Right ventricle myocardium superior (tissue), 1 donor: ENCODE data around the gene PMM2. TPM values are rescaled to one million over a fixed set of nuclear protein-coding genes. Genes with fewer than 3 reads are reported as not detected.
A peak's percentile ranks its signal among the peaks of the same experiment; 100 is the strongest.
"Not testable (repeated sequence)": the region's sequence is repeated elsewhere in the genome, so short reads cannot be mapped to it uniquely, and the experiment has no call there.

Source experiments
- ATAC-seq: fragments of 200-7000 bp; cut with Tn5 transposase; one replicate; pipeline ENCODE4 v1.9.1; 2020; ENCODE audit warnings: mild to moderate bottlenecking; ENCODE audit not compliant: poor library complexity
- DNase-seq: peaks from one replicate; pipeline ENCODE4 v3.0.0-alpha.2; 2020
- intact Hi-C: fragments of 100-400 bp; cut with DNase I; formaldehyde crosslinking; loops from one replicate; pipeline ENCODE4 v1.11.2; 2022
- long read RNA-seq: library from polyadenylated mRNA; unstranded; transcript quantifications from one replicate; pipeline ENCODE4 v2.0.0, GENCODE V29; 2021
- total RNA-seq: library from RNA; stranded (reverse); fragmentation: NEBNext Ultra II Directional; extraction: Animal tissue kit (Norgen Biotek cat#: 25700); gene quantifications from one replicate; pipeline ENCODE4 v1.2.1, GENCODE V29; 2021
- donor health status: DM: no; HTN: yes; CAD: no; lungs with severe emphysema.

Gene PMM2
- total RNA-seq, result 14.9 TPM
- long read RNA-seq, transcript PMM2-201 (8 exons, 2,313 nt), result major isoform, 18 of 25 reads
- long read RNA-seq, partial matches to known transcripts, result 0 of 25 reads
- long read RNA-seq, other reads (novel, unspliced or antisense), result 1 of 25 reads

GRCh38 chr16:8797364-8798173, at the start of gene PMM2, which contains the start of gene TMEM186:
TSS of gene PMM2 (plus strand) at chr16:8797839. CDS start at chr16:8797883, 44 bp downstream.
TSS of gene TMEM186 (minus strand) at chr16:8797639. CDS start at chr16:8797614, 25 bp downstream.
- ATAC-seq (peak; percentile 99), DNase-seq (peak; percentile 97)
- intact Hi-C loops, result loop anchor here (10.0 kb wide), 1 partner anchor 233 kb away; no protein-coding TSS in a partner anchor

- intact Hi-C loops, ATAC-seq: not testable (repeated sequence)
- peak; percentile 55 for DNase-seq
Measured at GRCh38 chr16:8748944-8749343, 48.7 kb upstream of the PMM2 start.

- ATAC-seq (peak; percentile 66), DNase-seq (no peak)
- intact Hi-C loops, result no loop called here
Measured at GRCh38 chr16:8751481-8752311, 45.9 kb upstream of the PMM2 start.

- DNase-seq, result no peak
- intact Hi-C loops, result no loop called here
- no peak for ATAC-seq
Measured at GRCh38 chr16:8752706-8753105, 44.9 kb upstream of the PMM2 start.

GRCh38 chr16:8753416-8754054, 44.1 kb upstream of the PMM2 start:
- ATAC-seq (no peak), DNase-seq (no peak)
- intact Hi-C loops, result no loop called here

GRCh38 chr16:8756755-8757154, 40.9 kb upstream of the PMM2 start:
- intact Hi-C loops, result no loop called here
- ATAC-seq, result no peak
- DNase-seq, result no peak

GRCh38 chr16:8758022-8758421, 39.6 kb upstream of the PMM2 start:
- DNase-seq (no peak), ATAC-seq (no peak)
- intact Hi-C loops, result no loop called here

GRCh38 chr16:8760021-8760420, 37.6 kb upstream of the PMM2 start:
- ATAC-seq (no peak), DNase-seq (no peak)
- intact Hi-C loops, result no loop called here

- DNase-seq, result no peak
- intact Hi-C loops, result no loop called here
- ATAC-seq, result no peak
Measured at GRCh38 chr16:8761078-8761477, 36.6 kb upstream of the PMM2 start.

GRCh38 chr16:8762254-8762653, 35.4 kb upstream of the PMM2 start:
- no peak for DNase-seq
- intact Hi-C loops, result no loop called here
- ATAC-seq, result no peak

- DNase-seq, result no peak
- ATAC-seq, result no peak
- intact Hi-C loops, result no loop called here
Measured at GRCh38 chr16:8763083-8763482, 34.6 kb upstream of the PMM2 start.

GRCh38 chr16:8763899-8764298, 33.7 kb upstream of the PMM2 start:
- no peak for DNase-seq
- no peak for ATAC-seq
- intact Hi-C loops, result no loop called here

GRCh38 chr16:8764525-8765250, 33.0 kb upstream of the PMM2 start:
- intact Hi-C loops, result no loop called here
- ATAC-seq, result no peak

GRCh38 chr16:8767176-8767575, 30.5 kb upstream of the PMM2 start:
- DNase-seq (no peak), ATAC-seq (no peak)
- intact Hi-C loops, result no loop called here

More at GRCh38 chr16:8764525-8765250, 33.0 kb upstream of the PMM2 start:
- no peak for DNase-seq

GRCh38 chr16:8768283-8768682, 29.4 kb upstream of the PMM2 start:
- intact Hi-C loops, result no loop called here
- DNase-seq (no peak), ATAC-seq (no peak)

- intact Hi-C loops, result no loop called here
- no peak for DNase-seq
Measured at GRCh38 chr16:8768692-8769091, 28.9 kb upstream of the PMM2 start.

GRCh38 chr16:8773537-8773936, 24.1 kb upstream of the PMM2 start:
- intact Hi-C loops, result no loop called here
- no peak for ATAC-seq
- no peak for DNase-seq

More at GRCh38 chr16:8768692-8769091, 28.9 kb upstream of the PMM2 start:
- no peak for ATAC-seq

GRCh38 chr16:8774208-8774607, 23.4 kb upstream of the PMM2 start:
- no peak for DNase-seq
- intact Hi-C loops, result no loop called here
- no peak for ATAC-seq
